CD4-positive, alpha-beta T cell treated with Interleukin-4 for 1 hour (primary cell): Measurements from ENCODE around the gene UQCC2.
A peak's percentile ranks its signal among the peaks of the same experiment; 100 is the strongest.

ENCODE experiments used
- DNase-seq, 2 donors: peaks; one replicate each; pipeline ENCODE4 v3.0.0-alpha.2; 2020 to 2022

UQCC2 gene

GRCh38 chr6:33705268-33705885 is 6.1 kb downstream of the UQCC2 start:
- DNase-seq = no peak

GRCh38 chr6:33704215-33705066 is 7.1 kb downstream of the UQCC2 start:
- DNase-seq = no peak

GRCh38 chr6:33702345-33702977 is 9.0 kb downstream of the UQCC2 start:
- peak; percentile 46 to 53 for DNase-seq

- peak; percentile 73 to 79 for DNase-seq
Measured at GRCh38 chr6:33700391-33701050, 11.0 kb downstream of the UQCC2 start.

- DNase-seq = no peak
Measured at GRCh38 chr6:33699739-33700138, 11.8 kb downstream of the UQCC2 start.

- no peak for DNase-seq
Measured at GRCh38 chr6:33699131-33699530, 12.4 kb downstream of the UQCC2 start.

GRCh38 chr6:33698494-33698893 is 13.0 kb downstream of the UQCC2 start:
- no peak for DNase-seq

GRCh38 chr6:33697845-33698244 is 13.7 kb downstream of the UQCC2 start:
- no peak for DNase-seq

- peak; percentile 48 to 70 for DNase-seq
Measured at GRCh38 chr6:33696548-33697518, 14.7 kb downstream of the UQCC2 start.

GRCh38 chr6:33696076-33696475 is 15.4 kb downstream of the UQCC2 start:
- DNase-seq = no peak

GRCh38 chr6:33695451-33695887 is 16.0 kb downstream of the UQCC2 start:
- DNase-seq = no peak

- DNase-seq = no peak
Measured at GRCh38 chr6:33694977-33695376, 16.5 kb downstream of the UQCC2 start.

GRCh38 chr6:33694401-33694931 is 17.0 kb downstream of the UQCC2 start:
- DNase-seq = peak; percentile 61 to 64

GRCh38 chr6:33693186-33694105 is 18.1 kb downstream of the UQCC2 start:
- no peak for DNase-seq

- DNase-seq = peak; percentile 69 to 79
Measured at GRCh38 chr6:33692760-33693158, 18.7 kb downstream of the UQCC2 start.

- DNase-seq = no peak
Measured at GRCh38 chr6:33692078-33692759, 19.3 kb downstream of the UQCC2 start.

GRCh38 chr6:33691456-33692077 is 19.9 kb downstream of the UQCC2 start:
- DNase-seq = no peak

- no peak for DNase-seq
Measured at GRCh38 chr6:33690766-33691165, 20.7 kb downstream of the UQCC2 start.

- no peak for DNase-seq
Measured at GRCh38 chr6:33689879-33690278, 21.6 kb downstream of the UQCC2 start.

GRCh38 chr6:33689148-33689494 is 22.4 kb downstream of the UQCC2 start:
- DNase-seq = no peak
